Tibial artery (tissue), 4 donors: Measurements from ENCODE around the gene TIGD3.

Experiments used
- DNase-seq, 2 donors: peaks; one replicate each; pipeline ENCODE4 v3.0.0-alpha.2; 2019
- H3K27ac ChIP-seq, 2 donors: fragments of 200-600 bp; sonication (generic) in 1 of 2; 1 replicate in 1 of 2; 2 replicates in 1 of 2; pipeline ENCODE4 v1.5.1; 2018 to 2019; ENCODE audit warnings: mild to moderate bottlenecking in 1 of 2
- H3K27me3 ChIP-seq, 2 donors: fragments of 200-600 bp; sonication (generic) in 1 of 2; one replicate each; pipeline versions ENCODE4 v1.5.1 to v1.6.0; 2016 to 2019
- H3K36me3 ChIP-seq, 3 donors: fragments of 200-600 bp; sonication (generic) in 2 of 3; one replicate each; pipeline ENCODE4 v1.5.1; 2016 to 2019; ENCODE audit warnings: mild to moderate bottlenecking in 2 of 3
- H3K4me1 ChIP-seq, 4 donors: fragments of 200-600 bp; sonication (generic) in 2 of 4; 1 replicate in 3 of 4; 2 replicates in 1 of 4; pipeline ENCODE4 v1.5.1; 2016 to 2019
- H3K4me3 ChIP-seq, 2 donors: fragments of 200-600 bp; sonication (generic) in 1 of 2; 1 replicate in 1 of 2; 2 replicates in 1 of 2; pipeline ENCODE4 v1.5.1; 2018 to 2019; ENCODE audit warnings: mild to moderate bottlenecking in 2 of 2
- H3K9me3 ChIP-seq, 3 donors: fragments of 200-600 bp; sonication (generic) in 1 of 3; one replicate each; pipeline ENCODE4 v1.5.1; 2016 to 2019
- intact Hi-C: fragments of 100-400 bp; cut with DNase I; formaldehyde crosslinking; loops from one replicate; pipeline ENCODE4 v1.15.0; 2023; ENCODE audit warnings: low total_unique reads
- TF ChIP-seq, protein P1 (sequence below), 2 experiments: fragments of 200-600 bp in 1 of 2; fragments of 450-650 bp in 1 of 2; IDR thresholded peaks; one replicate each; pipeline ENCODE4 v1.5.1; 2017 to 2019; ENCODE audit warnings: antibody characterized with exemption in 2 of 2, mild to moderate bottlenecking in 1 of 2, moderate library complexity in 1 of 2

Gene TIGD3

DNA sequence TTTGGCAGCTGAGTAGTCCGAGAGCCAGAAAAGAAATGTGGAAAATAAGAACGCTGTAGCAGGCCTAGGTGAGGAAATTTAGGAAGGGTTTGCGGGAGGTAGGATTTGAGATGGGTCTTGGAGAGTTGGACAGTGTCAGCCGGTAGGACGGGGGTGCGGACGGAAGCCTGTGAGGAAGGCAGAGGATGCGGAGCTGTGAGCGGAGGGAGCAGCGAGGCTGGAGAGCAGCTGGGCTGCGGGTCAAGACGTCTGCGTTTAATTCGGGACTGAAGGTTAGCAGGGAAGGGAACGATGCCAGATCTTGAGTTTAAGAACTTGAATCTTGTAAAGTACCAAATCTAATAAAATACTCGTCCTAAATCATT lies 669 bp upstream of the TIGD3 start:
- peaks cover 0 to 14% of the 10 kb centered on the region in 2 donors for H3K27me3 ChIP-seq
- H3K27ac ChIP-seq = peak overlapping the region; percentile 28 to 47
- peaks cover 0 to 27% (median 21%) of the 10 kb centered on the region in 4 donors for H3K4me1 ChIP-seq
- intact Hi-C loops = no loop called here
- TF ChIP-seq, protein P1, sequence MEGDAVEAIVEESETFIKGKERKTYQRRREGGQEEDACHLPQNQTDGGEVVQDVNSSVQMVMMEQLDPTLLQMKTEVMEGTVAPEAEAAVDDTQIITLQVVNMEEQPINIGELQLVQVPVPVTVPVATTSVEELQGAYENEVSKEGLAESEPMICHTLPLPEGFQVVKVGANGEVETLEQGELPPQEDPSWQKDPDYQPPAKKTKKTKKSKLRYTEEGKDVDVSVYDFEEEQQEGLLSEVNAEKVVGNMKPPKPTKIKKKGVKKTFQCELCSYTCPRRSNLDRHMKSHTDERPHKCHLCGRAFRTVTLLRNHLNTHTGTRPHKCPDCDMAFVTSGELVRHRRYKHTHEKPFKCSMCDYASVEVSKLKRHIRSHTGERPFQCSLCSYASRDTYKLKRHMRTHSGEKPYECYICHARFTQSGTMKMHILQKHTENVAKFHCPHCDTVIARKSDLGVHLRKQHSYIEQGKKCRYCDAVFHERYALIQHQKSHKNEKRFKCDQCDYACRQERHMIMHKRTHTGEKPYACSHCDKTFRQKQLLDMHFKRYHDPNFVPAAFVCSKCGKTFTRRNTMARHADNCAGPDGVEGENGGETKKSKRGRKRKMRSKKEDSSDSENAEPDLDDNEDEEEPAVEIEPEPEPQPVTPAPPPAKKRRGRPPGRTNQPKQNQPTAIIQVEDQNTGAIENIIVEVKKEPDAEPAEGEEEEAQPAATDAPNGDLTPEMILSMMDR (IDR thresholded peaks at IDR 0.05) = no peak
- H3K9me3 ChIP-seq = no peaks in the 10 kb centered on the region
- H3K4me3 ChIP-seq = peak overlapping the region; percentile 64 to 69
- H3K36me3 ChIP-seq = peaks cover 31 to 38% (median 32%) of the 10 kb centered on the region in 3 donors
- DNase-seq = no peak

GRCh38 chr11:65355013-65355775 lies 643 bp downstream of the TIGD3 start:
- Histone ChIP-seq H3K4me1 (peaks cover 0 to 27% (median 21%) of the 10 kb centered on the region in 4 donors), H3K27me3 (peaks cover 0 to 14% of the 10 kb centered on the region in 2 donors), H3K9me3 (no peaks in the 10 kb centered on the region), H3K4me3 (peak overlapping the region; percentile 64 to 69), H3K36me3 (peaks cover 18 to 25% (median 21%) of the 10 kb centered on the region in 3 donors), H3K27ac (peak overlapping the region in 1 of 2 donors; percentile 59)
- intact Hi-C loops = no loop called here
- TF ChIP-seq, protein P1 (IDR thresholded peaks at IDR 0.05) = no peak
- DNase-seq = no peak

- intact Hi-C loops = no loop called here
- peaks cover 0 to 14% of the 10 kb centered on the region in 2 donors for H3K27me3 ChIP-seq
- no peak overlapping the region for H3K27ac ChIP-seq
- peaks cover 11 to 18% (median 17%) of the 10 kb centered on the region in 3 donors for H3K36me3 ChIP-seq
- peak overlapping the region; percentile 64 to 69 for H3K4me3 ChIP-seq
- TF ChIP-seq, protein P1 (IDR thresholded peaks at IDR 0.05) = no peak
- no peaks in the 10 kb centered on the region for H3K9me3 ChIP-seq
- peaks cover 0 to 27% (median 21%) of the 10 kb centered on the region in 4 donors for H3K4me1 ChIP-seq
- DNase-seq = peak in 1 of 2 donors; percentile 74
Observed at GRCh38 chr11:65355776-65356393, 1.3 kb downstream of the TIGD3 start.

DNA sequence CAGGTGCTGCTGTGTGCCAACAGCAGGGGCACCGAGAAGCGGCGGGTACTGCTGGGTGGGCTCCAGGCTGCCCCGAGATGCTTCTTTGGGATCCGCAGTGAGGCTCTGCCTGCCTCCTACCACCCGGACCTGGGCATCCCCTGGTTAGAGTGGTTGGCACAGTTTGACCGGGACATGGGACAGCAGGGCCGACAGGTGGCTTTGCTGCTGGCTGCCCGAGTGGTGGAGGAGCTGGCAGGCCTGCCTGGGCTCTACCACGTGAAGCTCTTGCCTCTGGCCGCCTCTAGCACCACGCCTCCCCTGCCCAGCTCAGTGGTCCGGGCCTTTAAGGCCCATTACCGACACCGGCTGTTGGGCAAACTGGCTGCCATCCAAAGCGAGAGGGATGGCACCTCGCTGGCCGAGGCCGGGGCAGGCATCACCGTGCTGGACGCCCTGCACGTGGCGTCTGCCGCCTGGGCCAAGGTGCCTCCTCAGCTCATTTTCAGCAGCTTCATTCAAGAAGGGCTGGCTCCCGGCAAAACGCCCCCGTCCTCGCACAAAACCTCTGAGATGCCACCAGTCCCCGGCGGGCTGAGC lies 1.9 kb downstream of the TIGD3 start:
- peaks cover 6 to 12% (median 12%) of the 10 kb centered on the region in 3 donors for H3K36me3 ChIP-seq
- H3K27me3 ChIP-seq = peaks cover 0 to 14% of the 10 kb centered on the region in 2 donors
- no peak overlapping the region for H3K27ac ChIP-seq
- H3K9me3 ChIP-seq = no peaks in the 10 kb centered on the region
- H3K4me3 ChIP-seq = no peak overlapping the region
- TF ChIP-seq, protein P1 (IDR thresholded peaks at IDR 0.05) = no peak
- no peak for DNase-seq
- intact Hi-C loops = no loop called here
- H3K4me1 ChIP-seq = peaks cover 0 to 27% (median 21%) of the 10 kb centered on the region in 4 donors

GRCh38 chr11:65357856-65358356 lies 3.4 kb downstream of the TIGD3 start:
- Histone ChIP-seq H3K4me1 (peaks cover 0 to 27% (median 21%) of the 10 kb centered on the region in 4 donors), H3K4me3 (no peak overlapping the region), H3K27ac (no peak overlapping the region), H3K27me3 (peaks cover 0 to 14% of the 10 kb centered on the region in 2 donors), H3K9me3 (no peaks in the 10 kb centered on the region), H3K36me3 (no peaks in the 10 kb centered on the region)
- TF ChIP-seq, protein P1 (IDR thresholded peaks at IDR 0.05) = no peak
- intact Hi-C loops = no loop called here
- DNase-seq = no peak
